HG02678 (cell line): ENCODE results near the gene PRRC2B.
"Not testable (repeated sequence)": the region's sequence is repeated elsewhere in the genome, so short reads cannot be mapped to it uniquely, and the experiment has no call there.

Experiments
- ATAC-seq: cut with Tn5 transposase; IDR thresholded peaks from one replicate; pipeline ENCODE4 v1.9.1; 2021; ENCODE audit warnings: mild to moderate bottlenecking, moderate library complexity; ENCODE audit not compliant: unreplicated experiment

The PRRC2B gene

GRCh38 chr9:131505012-131505411 is 111.1 kb downstream of the PRRC2B start:
- no peak for ATAC-seq

- no peak for ATAC-seq
Observed at GRCh38 chr9:131511416-131511815, 117.5 kb downstream of the PRRC2B start.

DNA sequence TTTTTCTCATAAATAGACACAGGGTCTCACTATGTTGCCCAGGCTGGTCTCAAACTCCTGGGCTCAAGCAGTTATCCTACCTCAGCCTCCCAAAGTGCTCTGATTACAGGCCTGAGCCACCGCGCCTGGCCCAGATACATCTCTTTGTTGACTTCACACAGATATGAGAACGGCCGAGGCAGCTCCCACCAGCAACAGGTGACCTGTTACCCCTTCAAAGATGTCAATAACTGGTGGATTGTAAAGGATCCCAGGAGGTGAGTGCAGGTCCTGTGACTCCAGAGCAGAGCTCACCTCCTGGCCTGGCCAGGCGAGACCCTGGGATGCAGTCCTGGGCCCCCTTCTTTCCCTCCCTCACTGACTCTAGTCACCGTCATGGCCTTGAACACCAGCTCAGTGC is 118.0 kb downstream of the PRRC2B start:
- ATAC-seq = no peak

DNA sequence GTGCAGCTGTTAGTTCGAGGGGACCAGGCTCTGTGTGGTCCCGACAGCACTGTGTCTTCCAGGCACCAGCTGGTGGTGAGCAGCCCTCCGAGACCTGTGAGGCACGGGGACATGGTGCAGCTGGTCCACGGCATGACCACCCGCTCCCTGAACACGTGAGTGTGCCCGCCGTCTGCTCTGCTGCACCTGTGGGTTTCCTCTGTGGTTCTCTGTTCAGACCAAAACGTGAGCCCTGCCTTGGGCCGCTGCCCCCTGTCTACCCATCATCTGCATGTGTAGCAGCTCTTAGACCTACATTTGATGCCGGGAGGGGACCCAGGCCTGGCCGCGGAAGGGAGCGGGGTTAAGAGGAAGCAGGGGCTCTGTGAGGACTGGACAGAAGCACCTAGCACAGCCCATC is 119.3 kb downstream of the PRRC2B start:
- no peak for ATAC-seq

GRCh38 chr9:131515559-131516031 is 121.7 kb downstream of the PRRC2B start:
- ATAC-seq = not testable (repeated sequence)

- no peak for ATAC-seq
Observed at GRCh38 chr9:131516100-131516499, 122.2 kb downstream of the PRRC2B start.

GRCh38 chr9:131516930-131517329 is 123.0 kb downstream of the PRRC2B start:
- ATAC-seq = no peak

- no peak for ATAC-seq
Observed at GRCh38 chr9:131517761-131518190, 123.9 kb downstream of the PRRC2B start.

GRCh38 chr9:131518553-131518952 is 124.7 kb downstream of the PRRC2B start:
- no peak for ATAC-seq

- no peak for ATAC-seq
Observed at GRCh38 chr9:131520503-131520902, 126.6 kb downstream of the PRRC2B start.

GRCh38 chr9:131521203-131521602 is 127.3 kb downstream of the PRRC2B start:
- ATAC-seq = no peak

DNA sequence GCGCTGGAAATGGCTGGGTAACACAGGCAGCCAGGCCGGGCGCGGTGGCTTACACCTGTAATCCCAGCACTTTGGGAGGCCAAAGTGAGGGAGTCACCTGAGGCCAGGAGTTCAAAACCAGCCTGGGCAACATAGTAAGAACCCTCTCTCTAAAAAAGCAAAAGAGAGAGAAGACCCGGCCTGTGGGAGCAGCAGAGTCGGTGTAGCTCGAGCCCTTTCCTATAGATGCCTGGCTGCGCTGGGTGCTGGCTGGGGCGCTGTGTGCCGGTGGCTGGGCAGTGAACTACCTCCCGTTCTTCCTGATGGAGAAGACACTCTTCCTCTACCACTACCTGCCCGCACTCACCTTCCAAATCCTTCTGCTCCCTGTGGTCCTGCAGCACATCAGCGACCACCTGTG is 127.9 kb downstream of the PRRC2B start:
- no peak for ATAC-seq

DNA sequence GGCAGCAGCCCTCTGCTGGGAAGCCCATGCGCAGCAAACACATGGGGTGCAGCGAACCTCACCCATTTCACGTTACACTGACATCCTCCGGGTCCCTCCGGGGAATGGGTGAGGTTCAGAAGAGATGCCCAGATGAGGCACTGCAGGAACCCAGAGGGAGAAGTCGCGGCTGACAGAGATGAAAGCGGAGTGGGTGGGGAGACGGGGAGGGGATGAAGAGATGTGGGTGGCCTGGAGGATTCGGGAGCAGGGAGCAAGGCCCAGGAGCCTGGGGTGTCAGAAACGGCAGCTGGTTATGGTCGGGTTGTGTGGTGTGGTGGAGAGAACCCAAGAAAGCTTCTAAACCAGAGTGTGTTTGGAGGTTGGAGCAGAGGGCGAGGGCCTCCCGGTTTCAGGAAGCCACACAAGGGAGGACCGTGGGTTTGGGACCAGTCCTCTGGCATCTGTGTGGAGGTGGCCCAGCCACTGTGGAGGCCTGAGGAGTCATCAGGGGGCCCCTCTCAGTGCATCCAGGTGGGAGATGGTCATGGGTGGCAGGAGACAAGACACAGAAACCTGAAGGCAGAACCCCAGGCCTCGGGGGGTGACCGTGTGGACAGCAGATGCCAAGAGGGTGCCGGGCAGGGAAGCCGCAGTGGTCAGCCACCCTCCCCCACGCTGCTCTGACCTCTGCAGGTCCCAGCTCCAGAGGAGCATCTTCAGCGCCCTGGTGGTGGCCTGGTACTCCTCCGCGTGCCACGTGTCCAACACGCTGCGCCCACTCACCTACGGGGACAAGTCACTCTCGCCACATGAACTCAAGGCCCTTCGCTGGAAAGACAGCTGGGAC is 128.6 kb downstream of the PRRC2B start:
- ATAC-seq = no peak

- ATAC-seq = no peak
Observed at GRCh38 chr9:131523086-131523388, 129.2 kb downstream of the PRRC2B start.

DNA sequence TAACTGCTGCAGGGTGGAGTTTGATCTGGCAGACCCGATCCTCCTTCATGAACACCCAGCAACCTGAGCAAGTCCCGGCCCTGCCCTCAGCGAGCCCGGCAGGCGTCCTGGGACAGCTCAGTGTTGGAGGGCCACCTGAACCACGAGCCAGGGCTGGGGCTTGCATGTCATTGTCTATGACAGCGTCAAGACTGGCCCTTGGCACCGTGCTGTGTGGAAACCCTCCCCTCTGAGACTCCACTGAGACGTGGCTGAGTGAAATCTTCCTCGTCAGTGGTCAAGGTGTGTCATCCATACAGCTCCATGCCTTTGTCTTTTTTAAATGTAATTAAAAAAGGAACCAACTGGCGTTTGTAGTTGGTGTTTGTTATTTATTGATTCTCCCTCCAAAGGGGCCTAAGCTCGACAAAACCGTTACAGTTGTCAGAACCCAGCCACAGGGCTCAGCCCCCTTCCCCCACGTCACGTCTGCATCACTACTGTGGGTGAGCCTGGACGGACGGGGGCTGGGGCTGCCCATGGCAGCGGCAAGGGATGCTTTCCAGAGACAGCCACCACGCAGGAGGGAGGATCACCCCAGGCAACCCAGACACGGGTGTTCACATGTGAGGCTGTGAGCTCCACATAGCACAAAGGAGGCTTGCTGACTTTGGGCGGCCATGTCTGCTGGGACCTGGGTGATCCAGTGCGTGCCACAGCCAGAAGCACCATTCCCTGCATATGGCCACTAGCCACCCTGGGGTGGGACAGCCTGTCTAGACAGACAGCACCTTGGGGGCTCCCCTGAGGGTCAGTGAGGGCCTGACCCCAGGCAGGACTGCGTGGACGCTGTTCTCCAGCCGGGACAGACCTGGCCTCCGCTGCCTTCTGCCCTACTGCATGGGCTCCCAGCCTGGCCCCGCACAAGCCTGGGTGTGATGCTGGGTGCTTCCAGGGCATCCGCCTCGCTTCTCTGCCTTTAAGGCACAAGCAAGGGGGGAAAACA is 129.9 kb downstream of the PRRC2B start:
- no peak for ATAC-seq

DNA sequence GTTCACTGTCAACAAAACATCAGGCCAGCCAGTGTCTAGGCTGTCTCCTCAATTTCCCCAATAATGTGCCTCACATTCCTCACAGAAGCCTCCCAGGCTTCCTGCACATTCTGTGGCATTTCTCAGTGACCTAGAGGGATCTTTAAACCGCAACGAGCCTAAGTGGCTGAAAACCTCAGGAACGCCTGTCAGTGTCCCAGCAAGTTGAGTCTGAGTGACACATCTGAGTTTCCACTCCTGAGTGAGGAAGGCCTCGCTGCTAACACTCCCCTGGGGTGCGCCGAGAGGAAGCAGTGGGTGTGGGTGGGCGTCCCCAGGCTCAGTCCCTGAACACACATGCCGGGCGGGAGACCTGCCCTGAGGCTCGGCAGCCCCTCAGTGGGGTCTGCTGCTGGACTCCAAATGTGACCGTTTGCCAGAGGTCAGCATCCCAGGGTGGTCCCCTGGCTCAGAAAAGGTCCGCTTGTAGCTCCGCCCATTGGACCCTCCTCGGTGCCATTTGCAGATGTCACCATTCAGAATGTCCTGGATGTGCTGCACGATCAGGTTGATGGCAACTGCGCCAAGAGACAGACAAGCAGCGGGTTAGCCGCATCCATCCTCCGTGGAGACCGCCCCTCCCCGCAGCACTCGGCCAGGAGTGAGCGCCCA is 130.9 kb downstream of the PRRC2B start:
- no peak for ATAC-seq

GRCh38 chr9:131525643-131526565 is 132.0 kb downstream of the PRRC2B start:
- ATAC-seq = no peak

DNA sequence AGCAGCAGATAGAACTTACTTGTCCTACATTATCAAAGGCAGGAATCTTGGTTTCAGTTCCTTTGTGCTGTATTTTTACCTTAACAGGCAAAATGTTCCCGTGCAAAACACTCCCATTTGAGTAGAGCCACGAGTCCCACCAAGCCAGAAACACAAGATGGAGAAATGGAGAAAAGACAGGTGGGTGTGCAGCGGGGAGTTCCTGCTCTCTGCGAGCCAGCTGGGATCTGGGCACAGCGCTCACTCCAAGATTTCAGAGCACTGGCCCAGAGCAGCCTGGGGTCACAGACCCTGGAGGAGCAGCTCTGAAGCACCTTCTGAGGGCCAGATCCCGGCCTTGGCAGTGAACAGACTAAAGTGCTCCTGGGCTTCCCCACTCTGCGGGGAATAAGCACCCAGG is 134.3 kb downstream of the PRRC2B start:
- no peak for ATAC-seq

DNA sequence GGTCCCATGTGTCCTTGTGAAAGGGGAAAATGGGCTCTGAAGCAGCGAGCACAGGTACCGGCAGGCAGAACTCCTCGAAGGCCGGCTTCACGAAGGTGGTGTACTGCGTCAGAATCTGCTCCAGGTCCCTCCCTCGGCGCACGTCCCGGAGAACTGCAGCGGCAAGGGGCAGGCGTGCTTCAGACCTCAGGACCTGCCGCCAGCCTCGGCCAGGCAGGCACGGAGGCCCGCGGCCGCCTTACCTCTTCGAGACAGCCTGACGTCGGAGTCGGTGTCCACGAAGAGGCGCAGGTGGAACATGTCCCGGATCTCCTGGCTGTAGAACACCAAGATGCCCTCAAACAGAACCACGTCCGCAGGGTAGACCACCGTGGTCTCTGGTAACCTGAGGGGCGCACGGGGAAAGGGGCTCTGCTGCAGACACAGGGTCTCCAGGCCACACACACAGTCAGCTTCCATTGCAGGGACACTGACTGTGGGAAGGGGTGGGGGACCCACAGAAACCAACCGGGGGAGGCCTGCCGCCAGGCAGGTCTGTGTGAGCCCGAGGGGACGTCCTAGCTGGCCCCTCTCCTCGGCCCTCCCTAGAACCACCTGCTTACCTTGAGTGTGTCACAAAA is 135.1 kb downstream of the PRRC2B start:
- ATAC-seq = no peak
